Endometrial microvascular endothelial cells (primary cell): ENCODE measurements around the gene TAAR2. TPM values are rescaled to one million over a fixed set of nuclear protein-coding genes. Genes with fewer than 3 reads are reported as not detected.
"Not testable (repeated sequence)": the region's sequence is repeated elsewhere in the genome, so short reads cannot be mapped to it uniquely, and the experiment has no call there.

ENCODE experiments used
- in situ Hi-C: cut with HindIII; loops from 2 replicates; pipeline ENCODE4 v1.10.0; 2017; ENCODE audit warnings: low sequenced_read_pairs, low pct_unique_long_range_greater_than_20kb; ENCODE audit errors: inconsistent ontology term
- total RNA-seq: library from RNA; depleted of rRNA; stranded (reverse); fragments of >200 nt; gene quantifications from one replicate; pipeline ENCODE4 v1.2.3, GENCODE V29; 2015; ENCODE audit errors: inconsistent ontology term

TAAR2 gene
- total RNA-seq = not detected

GRCh38 chr6:132624175-132624574 lies at the start of gene TAAR2:
TSS of gene TAAR2 (minus strand) at chr6:132624275. CDS start at chr6:132624275, 0 bp downstream.
- in situ Hi-C loops = no loop called here

- in situ Hi-C loops = no loop called here
These were observed 49.5 kb upstream of the TAAR2 start for GRCh38 chr6:132673376-132674094.

- in situ Hi-C loops = no loop called here
These were observed 47.2 kb upstream of the TAAR2 start for GRCh38 chr6:132671295-132671694.

GRCh38 chr6:132669690-132670291 lies 45.7 kb upstream of the TAAR2 start:
- in situ Hi-C loops = no loop called here

GRCh38 chr6:132666118-132666517 lies 42.0 kb upstream of the TAAR2 start:
- in situ Hi-C loops = no loop called here

- in situ Hi-C loops = no loop called here
These were observed 40.4 kb upstream of the TAAR2 start for GRCh38 chr6:132664309-132665034.

- in situ Hi-C loops = no loop called here
These were observed 39.6 kb upstream of the TAAR2 start for GRCh38 chr6:132663661-132664060.

- in situ Hi-C loops = no loop called here
These were observed 37.8 kb upstream of the TAAR2 start for GRCh38 chr6:132661906-132662305.

GRCh38 chr6:132659082-132659481 lies 35.0 kb upstream of the TAAR2 start, which contains the start of gene TAAR1:
TSS of gene TAAR1 (minus strand) at chr6:132659182. CDS start at chr6:132646003, 13,179 bp downstream.
- in situ Hi-C loops = no loop called here

GRCh38 chr6:132651062-132651461 lies 27.0 kb upstream of the TAAR2 start:
- in situ Hi-C loops = no loop called here

GRCh38 chr6:132650429-132650828 lies 26.4 kb upstream of the TAAR2 start:
- in situ Hi-C loops = no loop called here

- in situ Hi-C loops = no loop called here
These were observed 24.8 kb upstream of the TAAR2 start for GRCh38 chr6:132648828-132649227.

GRCh38 chr6:132648356-132648755 lies 24.3 kb upstream of the TAAR2 start:
- in situ Hi-C loops = no loop called here

GRCh38 chr6:132643547-132643946 lies 19.5 kb upstream of the TAAR2 start:
- in situ Hi-C loops = no loop called here

GRCh38 chr6:132637135-132637534 lies 13.1 kb upstream of the TAAR2 start:
- in situ Hi-C loops = not testable (repeated sequence)

GRCh38 chr6:132635906-132636305 lies 11.8 kb upstream of the TAAR2 start:
- in situ Hi-C loops = not testable (repeated sequence)

GRCh38 chr6:132635288-132635687 lies 11.2 kb upstream of the TAAR2 start:
- in situ Hi-C loops = not testable (repeated sequence)

GRCh38 chr6:132634796-132635195 lies 10.7 kb upstream of the TAAR2 start:
- in situ Hi-C loops = no loop called here

GRCh38 chr6:132633362-132633761 lies 9.3 kb upstream of the TAAR2 start:
- in situ Hi-C loops = no loop called here
